Measurements from ENCODE around the gene RBBP6. TPM values are rescaled to one million over a fixed set of nuclear protein-coding genes. Genes with fewer than 3 reads are reported as not detected.
"Not testable (repeated sequence)": the region's sequence is repeated elsewhere in the genome, so short reads cannot be mapped to it uniquely, and the experiment has no call there.

Gene RBBP6
- total RNA-seq, 1 experiment from 2014 or later: 14.2 TPM

GRCh38 chr16:24544640-24545039 lies 5.3 kb downstream of the RBBP6 start:
- no peak for DNase-seq (ENCODE audit: low read depth, low spot score)
- in situ Hi-C loops (cut with HindIII; ENCODE audit: low pct_unique_long_range_greater_than_20kb, low sequenced_read_pairs): no loop called here

GRCh38 chr16:24550295-24550694 lies 10.9 kb downstream of the RBBP6 start:
- in situ Hi-C loops (cut with HindIII; ENCODE audit: low pct_unique_long_range_greater_than_20kb, low sequenced_read_pairs): no loop called here
- no peak for DNase-seq (ENCODE audit: low read depth, low spot score)

GRCh38 chr16:24552705-24553246 lies 13.4 kb downstream of the RBBP6 start:
- in situ Hi-C loops (cut with HindIII; ENCODE audit: low pct_unique_long_range_greater_than_20kb, low sequenced_read_pairs): no loop called here
- DNase-seq (ENCODE audit: low read depth, low spot score): no peak

- in situ Hi-C loops (cut with HindIII; ENCODE audit: low pct_unique_long_range_greater_than_20kb, low sequenced_read_pairs): no loop called here
- DNase-seq (ENCODE audit: low read depth, low spot score): no peak
Observed at GRCh38 chr16:24553983-24554382, 14.6 kb downstream of the RBBP6 start.

GRCh38 chr16:24555346-24555872 lies 16.0 kb downstream of the RBBP6 start:
- in situ Hi-C loops (cut with HindIII; ENCODE audit: low pct_unique_long_range_greater_than_20kb, low sequenced_read_pairs): no loop called here
- DNase-seq (ENCODE audit: low read depth, low spot score): no peak

GRCh38 chr16:24562811-24563210 lies 23.4 kb downstream of the RBBP6 start:
- no peak for DNase-seq (ENCODE audit: low read depth, low spot score)
- in situ Hi-C loops (cut with HindIII; ENCODE audit: low pct_unique_long_range_greater_than_20kb, low sequenced_read_pairs): no loop called here

GRCh38 chr16:24568392-24568791 lies 29.0 kb downstream of the RBBP6 start:
- DNase-seq (ENCODE audit: low read depth, low spot score): peak; percentile 20
- in situ Hi-C loops (cut with HindIII; ENCODE audit: low pct_unique_long_range_greater_than_20kb, low sequenced_read_pairs): no loop called here

- DNase-seq (ENCODE audit: low read depth, low spot score): no peak
- in situ Hi-C loops (cut with HindIII; ENCODE audit: low pct_unique_long_range_greater_than_20kb, low sequenced_read_pairs): no loop called here
Observed at GRCh38 chr16:24571096-24571495, 31.7 kb downstream of the RBBP6 start.

GRCh38 chr16:24572069-24572468 lies 32.7 kb downstream of the RBBP6 start:
- no peak for DNase-seq (ENCODE audit: low read depth, low spot score)
- in situ Hi-C loops (cut with HindIII; ENCODE audit: low pct_unique_long_range_greater_than_20kb, low sequenced_read_pairs): no loop called here

- DNase-seq (ENCODE audit: low read depth, low spot score): no peak
- in situ Hi-C loops (cut with HindIII; ENCODE audit: low pct_unique_long_range_greater_than_20kb, low sequenced_read_pairs): no loop called here
Observed at GRCh38 chr16:24573141-24573540, 33.8 kb downstream of the RBBP6 start.

- in situ Hi-C loops (cut with HindIII; ENCODE audit: low pct_unique_long_range_greater_than_20kb, low sequenced_read_pairs); DNase-seq (ENCODE audit: low read depth, low spot score): not testable (repeated sequence)
Observed at GRCh38 chr16:24574515-24575485, 35.4 kb downstream of the RBBP6 start.

- DNase-seq (ENCODE audit: low read depth, low spot score); in situ Hi-C loops (cut with HindIII; ENCODE audit: low pct_unique_long_range_greater_than_20kb, low sequenced_read_pairs): not testable (repeated sequence)
Observed at GRCh38 chr16:24575791-24576190, 36.4 kb downstream of the RBBP6 start.

- in situ Hi-C loops (cut with HindIII; ENCODE audit: low pct_unique_long_range_greater_than_20kb, low sequenced_read_pairs): no loop called here
Observed at GRCh38 chr16:24577167-24577566, 37.8 kb downstream of the RBBP6 start.

GRCh38 chr16:24580665-24581064 lies 41.3 kb downstream of the RBBP6 start:
- in situ Hi-C loops (cut with HindIII; ENCODE audit: low pct_unique_long_range_greater_than_20kb, low sequenced_read_pairs): no loop called here
- peak; percentile 33 for DNase-seq (ENCODE audit: low read depth, low spot score)

More at GRCh38 chr16:24577167-24577566, 37.8 kb downstream of the RBBP6 start:
- no peak for DNase-seq (ENCODE audit: low read depth, low spot score)

GRCh38 chr16:24583494-24583893 lies 44.1 kb downstream of the RBBP6 start:
- in situ Hi-C loops (cut with HindIII; ENCODE audit: low pct_unique_long_range_greater_than_20kb, low sequenced_read_pairs): no loop called here
- no peak for DNase-seq (ENCODE audit: low read depth, low spot score)

GRCh38 chr16:24589997-24590396 lies 50.6 kb downstream of the RBBP6 start:
- in situ Hi-C loops (cut with HindIII; ENCODE audit: low pct_unique_long_range_greater_than_20kb, low sequenced_read_pairs): no loop called here

GRCh38 chr16:24598777-24599437 lies 59.5 kb downstream of the RBBP6 start:
- in situ Hi-C loops (cut with HindIII; ENCODE audit: low pct_unique_long_range_greater_than_20kb, low sequenced_read_pairs): no loop called here
- DNase-seq (ENCODE audit: low read depth, low spot score): no peak

More at GRCh38 chr16:24589997-24590396, 50.6 kb downstream of the RBBP6 start:
- DNase-seq (ENCODE audit: low read depth, low spot score): no peak

- DNase-seq (ENCODE audit: low read depth, low spot score): no peak
- in situ Hi-C loops (cut with HindIII; ENCODE audit: low pct_unique_long_range_greater_than_20kb, low sequenced_read_pairs): no loop called here
Observed at GRCh38 chr16:24609417-24609739, 70.0 kb downstream of the RBBP6 start.
